HepG2 (cell line): ENCODE data around the gene NCKIPSD. TPM values are rescaled to one million over a fixed set of nuclear protein-coding genes. Genes with fewer than 3 reads are reported as not detected.

Experiments
- ATAC-seq: fragments of 200-7000 bp; cut with Tn5 transposase; 3 replicates; pipeline ENCODE4 v1.9.1; 2020; ENCODE audit warnings: mild to moderate bottlenecking, moderate library complexity
- BruUV-seq: library from RNA; stranded (reverse); fragments of 400-500 nt; replicated peaks from 2 replicates; lab custom pipeline; 2021; lab: Mats Ljungman, UMichigan
- CTCF ChIA-PET: fragments of 300-600 bp; formaldehyde crosslinking; extraction: SDS; loops from one replicate; lab custom pipeline; 2021; ENCODE audit warnings: low total read pairs, inconsistent platforms, low intra/inter-chr PET ratio; lab: Yijun Ruan, JAX
- POLR2A ChIA-PET: fragments of 350-600 bp; sonication (Branson Sonifier 250); formaldehyde crosslinking; loops from one replicate; lab custom pipeline; 2020; ENCODE audit warnings: antibody characterized with exemption, inconsistent platforms; lab: Yijun Ruan, JAX
- DNase-seq: peaks from one replicate; pipeline ENCODE4 v3.0.0-alpha.2; 2015; ENCODE audit warnings: low spot score
- FAIRE-seq: peaks from 3 replicates; lab custom pipeline; 2011; peaks lifted over from hg19 to GRCh38; lab: Jason Lieb, UNC
- H2AFZ ChIP-seq: one replicate; pipeline ENCODE4 v1.6.1; 2011; ENCODE audit warnings: low read length, inconsistent platforms
- H3K27ac ChIP-seq: fragments of 300-600 bp; 3 replicates; pipeline ENCODE4 v1.8.0; 2011; ENCODE audit warnings: mixed run types, mild to moderate bottlenecking, mixed read lengths, low read length, inconsistent platforms; ENCODE audit not compliant: insufficient read depth; ENCODE audit errors: extremely low read length
- H3K27me3 ChIP-seq, 2 experiments: fragments of 200-600 bp in 1 of 2; 2 replicates in 1 of 2; 3 replicates in 1 of 2; pipeline versions ENCODE4 v1.6.0 to v1.8.0; 2011; ENCODE audit warnings: low read length in 2 of 2, mild to moderate bottlenecking in 2 of 2, moderate library complexity in 2 of 2, inconsistent platforms in 1 of 2; ENCODE audit not compliant: insufficient read depth in 2 of 2, control insufficient read depth in 1 of 2
- H3K36me3 ChIP-seq, 2 experiments: fragments of 200-600 bp in 1 of 2; replicated peaks in 1 of 2; 2 replicates in 1 of 2; 3 replicates in 1 of 2; pipeline versions ENCODE4 v1.5.1 to v1.8.0; 2011; ENCODE audit warnings: low read length in 2 of 2, inconsistent platforms in 1 of 2; ENCODE audit not compliant: insufficient read depth in 2 of 2, control insufficient read depth in 1 of 2
- H3K4me1 ChIP-seq: 2 replicates; pipeline ENCODE4 v1.5.1; 2012; ENCODE audit warnings: low read length, inconsistent platforms; ENCODE audit not compliant: insufficient read depth
- H3K4me2 ChIP-seq: 2 replicates; pipeline ENCODE4 v1.6.0; 2011; ENCODE audit warnings: low read depth, low read length, inconsistent platforms
- H3K4me3 ChIP-seq, 3 experiments: fragments of 200-600 bp in 1 of 3; sonication (generic), shearing (Covaris generic) in 1 of 3; replicated peaks in 1 of 3; 2 replicates each; pipeline ENCODE4 v1.5.1; 2011 to 2016; ENCODE audit warnings: low read length in 3 of 3, inconsistent platforms in 2 of 3, low read depth in 2 of 3, mild to moderate bottlenecking in 2 of 3, control low read depth in 1 of 3, mixed read lengths in 1 of 3; ENCODE audit not compliant: insufficient read depth in 1 of 3
- H3K79me2 ChIP-seq: one replicate; pipeline ENCODE4 v1.6.1; 2011; ENCODE audit warnings: low read length, inconsistent platforms; ENCODE audit not compliant: insufficient read depth
- H3K9ac ChIP-seq: 2 replicates; pipeline ENCODE4 v1.6.0; 2011; ENCODE audit warnings: mild to moderate bottlenecking, low read depth, low read length, inconsistent platforms; ENCODE audit not compliant: insufficient read depth
- H3K9me3 ChIP-seq: 2 replicates; pipeline ENCODE4 v1.5.1; 2012; ENCODE audit warnings: mild to moderate bottlenecking, low read length
- H4K20me1 ChIP-seq: 2 replicates; pipeline ENCODE4 v1.6.0; 2011; ENCODE audit warnings: inconsistent platforms, mild to moderate bottlenecking, low read length, moderate library complexity; ENCODE audit not compliant: insufficient read depth
- HOXA9 ChIP-seq: sonication (generic); formaldehyde crosslinking; IDR thresholded peaks from 2 replicates; pipeline ENCODE4 v1.8.1; 2022; ENCODE audit warnings: missing genetic modification reagents, mild to moderate bottlenecking, moderate library complexity, borderline replicate concordance
- NONO ChIP-seq, 2 experiments: fragments of 450-650 bp in 1 of 2; sonication (generic) in 1 of 2; formaldehyde crosslinking in 1 of 2; IDR thresholded peaks in 1 of 2; conservative IDR thresholded peaks in 1 of 2; 2 replicates each; pipeline versions ENCODE4 v1.6.1 to v1.8.0; 2017 to 2022; ENCODE audit warnings: mild to moderate bottlenecking in 1 of 2, missing genetic modification reagents in 1 of 2, moderate library complexity in 1 of 2
- PRDM10 ChIP-seq: sonication (generic); formaldehyde crosslinking; IDR thresholded peaks from 2 replicates; pipeline ENCODE4 v1.4.0; 2020; ENCODE audit warnings: low read depth, missing genetic modification reagents
- WGBS: methylation state at CpG from one replicate; pipeline ENCODE4 v1.1.6; 2017; ENCODE audit warnings: low lambda C conversion rate; 5-methylcytosine and 5-hydroxymethylcytosine counted together
- in situ Hi-C: cut with HindIII; loops from 2 replicates; pipeline ENCODE4 v1.10.0; 2017; ENCODE audit warnings: low pct_unique_long_range_greater_than_20kb; ENCODE audit not compliant: extremely low pct_ligation_motif_present
- intact Hi-C: fragments of 100-400 bp; cut with micrococcal nuclease; formaldehyde crosslinking; loops from one replicate; pipeline ENCODE4 v1.10.0; 2022; ENCODE audit not compliant: unreplicated experiment
- polyA plus RNA-seq, 8 experiments: library from polyadenylated mRNA; depleted of rRNA in 3 of 8; stranded (reverse) in 7 of 8; unstranded in 1 of 8; fragments of >200 nt; fragmentation: Illumina TruSeq in 4 of 8; extraction: Trizol in 4 of 8; gene quantifications; 2 replicates each; pipeline versions ENCODE4 v1.2.1 to v1.2.3, GENCODE V29; 2011 to 2016; ENCODE audit warnings: low read depth in 4 of 8, missing spikeins in 1 of 8, mixed read lengths in 1 of 8; ENCODE audit not compliant: insufficient read depth in 1 of 8
- total RNA-seq, 5 experiments: library from RNA; depleted of rRNA; stranded (reverse); fragments of >200 nt; fragmentation: Illumina TruSeq; extraction: Trizol; gene quantifications; 2 replicates each; pipeline ENCODE4 v1.2.3, GENCODE V29; 2016; ENCODE audit warnings: low read depth in 1 of 5

Gene NCKIPSD
- total and polyA plus RNA-seq, 2 of the 13 experiments (the other 11 are each of a cell fraction or from before 2014, with no cell fraction given): 13.5 to 35.2 TPM

- Histone ChIP-seq H4K20me1 (no peaks in the 10 kb centered on the region; the same call in none of the 2 replicates), H3K9ac (no peak overlapping the region), H3K79me2 (no peaks in the 10 kb centered on the region), H3K36me3 (peaks cover 3 to 4% of the 10 kb centered on the region in 2 experiments; a peak in 3 of 5 replicates), H3K4me2 (no peak overlapping the region), H3K4me1 (peaks cover 10% of the 10 kb centered on the region), H3K27me3 (no peaks in the 10 kb centered on the region), H3K4me3 (peak overlapping the region in 2 of 3 experiments; percentile 54 to 56; a peak in 3 of 6 replicates), H3K9me3 (no peaks in the 10 kb centered on the region), H2AFZ (no peak overlapping the region), H3K27ac (no peak overlapping the region)
- BruUV-seq: no TSS peak
- ATAC-seq (no peak), FAIRE-seq (no peak), DNase-seq (no peak)
- TF ChIP-seq PRDM10 (CRISPR knock-in tag): no peak
- no peak for TF ChIP-seq NONO (IDR thresholded peaks at IDR 0.05)
- TF ChIP-seq NONO (CRISPR knock-in tag; conservative IDR thresholded peaks at IDR 0.05): 0 out of 2 replicates have a peak, but pooled peaks have one; percentile 10
- 0 out of 2 replicates have a peak, but pooled peaks have one; percentile 42 for TF ChIP-seq HOXA9 (CRISPR knock-in tag)
- intact Hi-C loops (no loop called here), in situ Hi-C loops (no loop called here)
- POLR2A ChIA-PET: interaction anchor here (3.9 kb wide), 1 partner anchor 20 kb away, joined by 10 read pairs; the partner anchor contains the start of gene SLC26A6
- 80% methylated on average over 25 of the region's 30 CpGs for WGBS
- CTCF ChIA-PET: no interaction called here
Observed at GRCh38 chr3:48655606-48656005, 30.1 kb downstream of the NCKIPSD start.
